Cerebellar nuclear complex (tissue), 1 donor: ENCODE data around the gene GTF2E1.
"Not testable (repeated sequence)": the region's sequence is repeated elsewhere in the genome, so short reads cannot be mapped to it uniquely, and the experiment has no call there.

Experiments used
- DNase-seq, 2 experiments: peaks; one replicate each; lab custom pipeline; 2025; lab: John Stamatoyannopoulos, UW

Gene GTF2E1

DNA sequence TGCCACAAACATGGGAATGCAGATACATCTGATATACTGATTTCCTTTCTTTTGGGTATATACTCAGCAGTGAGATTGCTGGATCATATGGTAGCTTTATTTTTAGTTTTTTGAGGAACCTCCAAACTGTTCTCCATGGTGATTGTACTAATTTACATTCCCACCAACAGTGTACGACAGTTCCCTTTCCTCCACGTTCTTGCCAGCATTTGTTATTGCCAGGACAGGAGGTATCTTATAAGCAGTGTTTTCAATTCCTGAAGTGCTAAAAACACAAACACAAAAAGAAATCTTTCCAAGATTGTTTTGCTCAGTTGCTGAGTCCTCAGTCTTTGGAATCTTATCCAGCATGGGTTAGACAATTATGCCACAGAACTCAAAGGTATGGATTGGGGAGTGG is 13.5 kb downstream of the GTF2E1 start:
- DNase-seq, result no peak

DNA sequence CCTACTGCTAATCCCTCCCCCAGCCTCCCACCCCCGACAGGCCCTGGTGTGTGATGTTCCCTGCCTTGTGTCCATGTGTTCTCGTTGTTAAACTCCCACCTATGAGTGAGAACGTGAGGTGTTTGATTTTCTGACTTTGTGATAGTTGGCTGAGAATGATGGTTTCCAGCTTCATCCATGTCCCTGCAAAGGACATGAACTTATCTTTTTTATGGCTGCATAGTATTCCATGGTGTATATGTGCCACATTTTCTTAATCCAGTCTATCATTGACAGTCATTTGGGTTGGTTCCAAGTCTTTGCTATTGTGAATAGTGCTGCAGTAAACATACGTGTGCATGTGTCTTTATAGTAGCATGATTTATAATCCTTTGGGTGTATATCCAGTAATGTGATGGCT is 16.0 kb downstream of the GTF2E1 start:
- not testable (repeated sequence) for DNase-seq

DNA sequence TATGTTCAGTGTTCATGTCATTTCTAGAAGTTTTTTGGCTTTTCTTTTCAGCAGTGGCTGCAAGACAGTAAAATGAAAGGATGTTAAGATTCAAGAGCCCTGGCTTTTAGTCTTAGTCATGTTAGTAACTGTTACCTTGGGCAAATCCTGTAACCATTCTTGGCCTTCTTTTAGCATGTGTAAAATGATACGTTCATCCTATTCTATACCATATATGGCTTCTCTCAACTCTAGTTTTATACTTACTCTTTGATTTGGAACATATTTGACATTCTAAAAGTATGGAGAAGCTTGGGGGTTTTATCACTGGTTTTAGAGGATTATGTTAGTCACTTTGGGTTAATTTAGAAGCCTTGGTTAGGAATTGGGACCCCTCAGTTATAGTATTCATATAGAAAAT is 20.1 kb downstream of the GTF2E1 start:
- no peak for DNase-seq

DNA sequence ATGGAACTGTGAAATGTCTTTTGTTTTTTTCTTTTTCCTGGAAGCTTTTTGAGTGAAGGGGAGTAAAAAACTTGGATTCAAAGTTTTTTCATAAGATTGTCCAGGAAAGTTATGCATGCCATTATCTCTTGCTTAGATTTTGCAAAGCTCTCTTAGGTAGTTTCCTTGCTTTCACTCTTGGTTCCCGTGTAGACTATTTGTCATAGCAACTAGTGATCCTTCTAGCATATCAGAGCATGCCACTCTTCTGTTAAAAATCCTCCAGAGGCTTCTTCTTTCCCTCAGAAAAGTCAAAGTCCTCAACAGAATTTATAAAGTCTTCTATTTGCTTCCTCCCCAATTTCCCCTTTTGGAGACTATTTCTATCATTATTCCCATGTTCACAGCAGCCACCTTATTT is 21.1 kb downstream of the GTF2E1 start:
- DNase-seq, result no peak

DNA sequence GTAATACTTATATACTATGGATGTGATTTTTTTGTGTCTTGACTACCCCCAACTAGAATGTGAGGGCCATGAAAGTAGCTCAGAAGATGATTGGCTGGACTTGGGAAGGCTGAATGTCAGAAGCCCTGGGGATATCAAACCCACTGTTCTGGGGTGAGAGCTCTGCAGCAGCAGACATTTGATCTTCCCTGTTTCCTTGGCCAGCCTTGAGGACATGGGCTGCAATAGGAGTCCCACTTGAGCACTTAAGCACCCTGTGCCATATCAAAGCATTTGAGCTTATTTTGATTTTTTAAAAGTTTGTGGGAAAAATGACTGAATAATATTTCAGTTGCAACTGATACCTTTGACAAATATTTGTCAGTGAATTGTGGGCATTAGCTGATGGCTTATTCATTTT is 21.7 kb downstream of the GTF2E1 start:
- DNase-seq, result no peak

DNA sequence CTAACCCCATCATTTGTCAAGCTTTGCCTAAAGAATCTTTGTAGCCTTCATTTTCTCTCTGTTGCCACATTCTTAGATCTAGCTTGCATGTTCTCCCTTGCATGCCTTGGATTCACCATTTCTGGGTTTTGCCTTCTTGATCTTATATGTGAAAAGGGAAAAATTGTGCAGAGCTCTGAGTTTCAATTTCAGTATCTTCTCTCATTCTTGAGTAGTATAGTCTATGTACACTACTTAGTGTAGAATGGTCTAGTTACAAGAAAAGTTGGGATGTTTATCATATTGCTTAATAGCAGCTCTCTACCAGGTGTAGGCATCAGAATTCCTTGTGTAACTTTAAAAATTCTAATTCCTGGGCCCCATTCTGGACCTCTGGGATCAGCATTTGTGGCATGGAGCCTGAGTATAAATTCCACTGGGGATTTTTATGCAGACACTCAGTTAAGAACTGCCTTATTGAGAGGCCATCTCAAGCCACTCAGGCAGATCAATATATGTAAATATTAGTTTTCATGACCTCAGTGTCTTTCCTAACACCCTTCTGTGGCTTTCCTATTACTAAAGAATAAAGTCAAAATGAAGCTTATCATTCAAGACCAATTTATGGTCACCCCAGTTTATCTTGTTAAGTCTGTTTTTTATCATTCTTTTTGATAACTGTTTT is 23.4 kb downstream of the GTF2E1 start:
- no peak for DNase-seq

DNA sequence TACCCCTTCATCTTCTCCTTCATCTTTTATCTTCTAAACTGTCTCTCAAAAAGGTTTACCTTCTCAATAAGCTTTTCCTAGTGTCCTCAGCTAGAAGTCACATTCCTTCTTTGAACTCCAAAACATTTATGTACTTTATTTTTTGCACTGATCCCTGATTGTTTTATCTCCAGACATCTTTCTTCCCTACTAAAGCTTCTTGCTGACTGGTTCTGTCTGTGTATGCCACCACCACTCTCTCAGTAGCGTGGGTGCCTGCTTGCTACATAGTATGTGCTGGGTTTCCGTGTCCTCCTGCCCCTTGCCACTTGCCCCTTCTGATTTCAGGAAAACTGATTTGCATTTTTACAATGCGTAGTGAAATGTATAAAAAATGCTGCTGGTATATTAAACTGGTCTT is 24.0 kb downstream of the GTF2E1 start:
- DNase-seq, result no peak

DNA sequence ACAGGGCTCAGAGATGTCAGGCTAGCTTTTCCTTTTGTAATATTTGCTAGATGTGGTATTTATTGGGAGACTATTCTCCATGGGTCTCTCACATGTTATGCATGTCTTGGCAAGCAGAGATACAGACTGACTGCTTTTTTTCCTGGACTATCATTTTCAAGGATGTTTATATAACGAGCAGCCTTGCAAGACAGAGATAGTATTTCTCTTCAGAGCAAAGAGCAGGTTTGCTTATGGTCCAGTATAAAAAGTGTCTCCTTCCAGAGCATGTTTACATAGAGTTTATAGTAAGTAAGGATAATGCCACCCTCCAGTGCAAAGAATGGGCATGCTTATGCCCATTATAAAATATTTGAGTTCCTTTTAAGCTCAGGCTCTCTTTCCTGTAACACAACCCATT is 24.6 kb downstream of the GTF2E1 start:
- DNase-seq, result peak in 1 of 2 experiments; percentile 42

DNA sequence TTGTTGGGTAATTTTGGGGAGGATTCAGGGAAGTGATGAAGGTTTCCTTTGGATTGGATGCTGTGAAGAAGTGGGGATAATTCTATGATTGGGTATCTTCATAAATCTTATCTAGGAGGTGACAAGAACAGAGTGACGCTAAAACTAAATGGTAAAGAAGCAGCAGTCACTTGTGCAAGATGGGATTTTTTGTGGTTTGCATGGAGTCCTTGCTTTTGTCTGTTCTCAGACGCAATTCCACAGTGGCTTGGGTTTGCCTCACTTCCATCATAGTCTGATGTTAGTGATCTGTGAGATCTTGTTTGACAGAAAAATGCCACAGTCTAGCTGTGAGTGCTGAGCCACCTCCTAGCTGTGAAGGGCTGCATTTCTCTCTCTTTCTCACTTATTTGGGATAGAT is 26.9 kb downstream of the GTF2E1 start:
- no peak for DNase-seq

DNA sequence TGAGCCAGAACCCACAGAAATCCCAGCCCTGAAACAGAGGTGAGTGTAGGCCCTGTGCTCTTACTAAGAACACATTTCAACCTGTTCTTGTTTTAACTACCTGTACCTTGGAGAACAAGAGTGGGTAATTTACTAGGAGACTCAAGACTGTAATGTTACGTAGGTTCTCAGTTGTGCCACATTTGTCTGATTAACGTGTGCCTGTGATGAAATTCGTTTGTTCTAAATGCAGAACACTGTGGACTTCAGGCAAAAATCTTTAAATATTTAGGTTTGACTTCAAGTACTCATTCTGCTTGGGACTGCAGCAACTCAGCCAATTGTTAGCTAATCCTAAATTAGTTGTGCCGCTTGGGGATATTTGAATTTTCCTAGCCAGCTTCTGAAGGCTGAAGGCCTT is 28.3 kb downstream of the GTF2E1 start:
- no peak for DNase-seq

DNA sequence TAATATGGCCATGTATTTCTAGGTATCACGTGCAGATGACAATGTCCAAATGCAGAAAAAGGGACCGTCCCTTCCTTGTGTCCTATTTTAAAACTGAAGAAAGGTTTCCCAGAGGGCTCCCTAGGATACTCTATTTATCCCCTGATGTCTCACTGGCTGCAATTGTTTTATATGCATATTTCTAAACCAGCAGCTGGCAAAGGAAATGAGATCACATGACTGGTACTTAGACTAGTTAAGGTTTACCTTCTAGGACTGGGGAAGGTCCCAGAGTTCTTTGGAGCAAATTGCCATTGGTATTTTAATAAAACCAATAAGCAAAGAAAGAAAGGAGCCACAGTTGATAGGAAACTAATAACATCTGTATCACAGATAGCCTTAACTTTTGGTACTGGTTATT is 29.5 kb downstream of the GTF2E1 start:
- DNase-seq, result no peak

DNA sequence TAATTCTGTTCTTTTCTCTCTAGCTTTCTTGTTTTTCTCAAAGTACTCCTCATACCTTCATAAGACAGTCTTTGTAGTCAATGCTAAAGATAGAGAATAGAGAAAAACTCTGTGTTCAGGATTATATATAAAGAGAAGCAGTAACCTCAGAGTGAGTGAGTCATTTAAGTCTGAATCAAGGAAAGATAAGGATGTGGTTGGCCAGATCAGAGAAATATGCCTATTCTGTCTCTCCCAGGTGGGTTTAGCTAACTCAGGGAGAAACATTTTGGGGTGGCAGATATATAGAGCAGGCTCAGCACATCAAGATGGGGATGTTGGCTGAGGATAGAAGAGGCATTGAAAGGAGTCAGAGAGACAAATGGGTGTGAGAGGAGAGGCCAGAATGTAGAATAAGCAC is 31.4 kb downstream of the GTF2E1 start:
- no peak for DNase-seq

DNA sequence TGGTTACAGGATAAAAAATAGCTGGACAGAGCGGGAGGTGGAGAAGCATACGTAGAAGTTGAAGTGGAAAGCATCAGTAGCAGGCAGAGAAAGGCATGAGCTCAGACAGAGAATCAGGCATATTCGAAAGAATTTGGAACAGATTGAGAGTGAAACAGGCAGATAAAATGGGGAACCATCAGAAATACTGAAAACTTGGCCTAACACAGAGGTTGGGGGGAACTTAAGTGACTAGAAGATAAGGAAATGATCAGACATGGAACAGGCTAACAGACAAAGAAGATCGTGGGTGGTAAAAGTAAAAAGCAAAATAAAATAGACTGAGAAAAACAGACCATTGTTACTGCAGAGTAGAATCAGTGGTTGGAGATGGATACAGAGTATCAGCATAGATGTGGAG is 32.9 kb downstream of the GTF2E1 start:
- no peak for DNase-seq

DNA sequence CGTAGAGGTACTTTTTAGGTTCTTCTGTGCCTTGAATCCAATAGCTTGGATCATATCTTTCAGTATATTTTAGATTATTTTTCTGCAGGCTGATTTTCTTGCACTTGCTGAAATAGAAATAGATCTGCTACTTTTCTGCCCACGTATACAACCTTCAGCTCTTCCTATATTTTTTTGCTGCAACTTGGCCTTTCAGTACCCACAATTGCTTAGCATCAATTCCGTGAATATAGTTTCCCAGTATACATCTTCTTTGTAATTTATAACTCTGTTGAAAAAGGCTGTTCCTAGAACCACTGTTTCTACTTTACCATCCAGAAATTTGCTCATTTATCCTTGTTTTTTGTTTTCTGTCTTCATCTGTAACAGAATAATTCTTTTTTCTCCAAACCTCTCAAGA is 36.2 kb downstream of the GTF2E1 start:
- no peak for DNase-seq

DNA sequence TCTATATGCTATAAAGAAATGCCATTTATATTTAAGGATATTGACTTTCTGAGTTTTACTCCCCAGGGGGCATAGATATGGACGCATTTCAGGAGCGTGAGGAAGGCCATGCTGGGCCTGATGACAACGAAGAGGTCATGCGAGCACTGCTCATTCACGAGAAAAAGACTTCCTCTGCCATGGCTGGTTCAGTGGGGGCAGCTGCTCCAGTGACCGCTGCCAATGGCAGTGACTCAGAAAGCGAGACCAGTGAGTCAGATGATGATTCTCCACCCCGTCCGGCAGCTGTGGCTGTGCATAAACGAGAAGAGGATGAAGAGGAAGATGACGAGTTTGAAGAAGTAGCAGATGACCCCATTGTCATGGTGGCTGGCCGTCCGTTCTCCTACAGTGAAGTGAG is 38.4 kb downstream of the GTF2E1 start:
- no peak for DNase-seq

DNA sequence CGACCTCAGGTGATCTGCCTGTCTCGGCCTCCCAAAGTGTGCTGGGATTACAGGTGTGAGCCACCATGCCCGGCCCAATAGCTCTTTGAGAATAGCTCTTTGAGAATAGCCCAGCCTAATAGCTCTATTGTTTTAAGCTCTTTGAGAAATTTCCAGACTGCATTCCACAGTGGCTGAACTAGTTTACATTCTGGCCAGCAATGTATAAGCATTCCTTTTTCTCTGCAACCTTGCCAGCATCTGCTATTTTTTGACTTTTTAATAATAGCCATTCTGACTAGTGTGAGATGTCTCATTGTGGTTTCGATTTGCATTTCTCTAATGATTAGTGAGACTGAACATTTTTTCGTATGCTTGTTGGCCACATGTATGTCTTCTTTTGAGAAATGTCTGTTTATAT is 43.3 kb downstream of the GTF2E1 start:
- not testable (repeated sequence) for DNase-seq

DNA sequence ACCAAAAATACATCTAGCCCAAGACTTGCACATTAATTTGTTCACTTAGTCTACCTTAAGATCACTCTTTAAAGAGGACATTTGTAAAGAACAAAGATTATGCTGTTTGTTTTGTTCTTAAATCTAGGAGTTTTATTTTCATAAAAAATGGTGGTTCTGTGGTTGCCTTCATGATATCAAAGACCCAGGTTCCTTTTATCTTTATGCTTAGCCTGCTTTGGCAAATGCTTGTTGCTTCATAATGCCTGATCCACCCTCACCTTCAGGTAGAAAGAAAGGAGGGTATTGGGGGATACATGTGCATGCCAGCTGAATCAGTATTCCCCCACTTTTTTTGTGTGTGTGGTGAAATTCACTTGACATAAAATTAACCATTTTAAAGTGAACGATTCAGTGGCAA is 48.5 kb downstream of the GTF2E1 start:
- no peak for DNase-seq

DNA sequence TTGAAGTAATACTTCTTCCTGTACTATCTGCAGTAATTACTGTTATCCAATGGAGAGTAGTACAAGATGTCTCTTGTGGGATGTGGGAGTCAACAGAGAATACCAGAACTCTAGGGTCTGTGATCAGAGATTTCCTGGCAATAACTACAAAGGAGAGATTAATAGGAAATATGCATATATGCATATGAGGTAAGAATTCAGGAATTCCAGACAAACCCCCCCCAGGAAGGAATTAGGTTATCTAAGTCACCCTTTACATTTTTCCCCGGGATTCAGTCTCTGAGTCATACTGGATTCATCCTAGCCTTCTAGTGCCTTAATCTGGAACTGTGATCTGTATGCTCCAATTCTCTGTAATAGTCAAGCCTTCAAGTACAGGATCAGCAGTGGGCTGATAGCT is 49.4 kb downstream of the GTF2E1 start:
- no peak for DNase-seq

DNA sequence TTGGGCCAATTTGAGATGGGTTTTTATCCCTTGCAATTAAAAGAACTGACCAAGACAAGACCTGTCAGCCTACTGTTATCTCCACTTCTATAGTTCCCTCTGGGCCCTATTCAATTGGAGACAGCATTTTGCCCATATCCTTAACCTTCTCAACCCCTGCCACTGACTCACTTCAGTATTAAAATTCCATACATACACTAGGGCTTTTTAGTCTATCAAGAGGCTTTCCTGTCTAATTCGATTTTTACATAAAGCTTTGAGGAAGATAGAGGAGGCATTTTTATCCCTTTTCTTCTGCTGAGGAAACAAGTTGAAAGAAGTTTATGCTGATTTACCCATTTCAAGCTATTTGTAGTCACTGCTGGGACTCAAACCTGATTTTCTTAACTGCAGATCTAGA is 51.1 kb downstream of the GTF2E1 start:
- no peak for DNase-seq

DNA sequence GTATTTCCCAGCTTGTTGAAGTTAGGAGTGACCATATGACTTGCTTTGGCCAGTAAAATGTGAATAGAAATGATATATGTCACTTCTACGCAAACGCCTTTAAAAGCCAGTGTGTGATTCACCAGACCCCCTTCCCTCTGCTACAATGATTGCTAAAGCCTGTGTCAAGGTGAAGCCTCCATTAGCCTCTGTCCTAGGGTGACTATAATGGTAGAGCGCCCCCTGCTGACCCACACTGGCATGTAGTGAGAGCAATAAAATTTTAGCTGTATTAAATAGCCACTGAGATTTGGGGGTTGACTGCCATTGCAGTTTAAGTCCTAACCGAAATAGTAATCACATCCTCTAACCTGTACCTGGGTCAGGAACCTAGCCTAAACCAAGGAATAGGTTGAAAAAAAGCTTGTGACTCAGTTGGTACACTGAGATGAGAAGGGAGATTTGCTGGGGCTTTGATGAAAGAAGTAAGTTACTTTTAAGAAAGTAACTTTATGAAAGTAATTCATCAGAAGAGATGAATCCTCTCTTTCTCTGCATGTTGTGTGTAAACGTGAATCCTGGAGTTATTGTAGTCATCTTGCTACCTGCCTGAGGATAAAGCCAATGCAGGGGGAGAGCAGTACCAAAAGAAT is 52.6 kb downstream of the GTF2E1 start:
- DNase-seq, result no peak

DNA sequence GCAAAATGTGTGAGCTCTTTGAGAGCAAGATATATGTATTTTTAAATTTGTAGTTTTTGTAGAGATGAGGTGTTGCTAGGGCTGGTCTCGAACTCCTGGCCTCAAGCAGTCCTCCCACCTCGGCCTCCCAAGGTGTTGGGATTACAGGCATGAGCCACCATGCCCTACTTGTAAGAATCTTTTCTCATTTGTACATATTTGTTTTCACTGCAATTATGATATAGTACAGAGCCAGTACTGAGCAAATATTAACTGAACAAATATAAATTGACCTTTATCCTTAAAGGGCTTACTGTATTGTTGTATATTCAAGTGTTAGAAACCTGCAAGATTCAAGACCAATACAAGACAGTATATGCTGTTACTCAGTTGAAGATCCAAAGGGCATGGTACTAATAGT is 53.4 kb downstream of the GTF2E1 start:
- no peak for DNase-seq

DNA sequence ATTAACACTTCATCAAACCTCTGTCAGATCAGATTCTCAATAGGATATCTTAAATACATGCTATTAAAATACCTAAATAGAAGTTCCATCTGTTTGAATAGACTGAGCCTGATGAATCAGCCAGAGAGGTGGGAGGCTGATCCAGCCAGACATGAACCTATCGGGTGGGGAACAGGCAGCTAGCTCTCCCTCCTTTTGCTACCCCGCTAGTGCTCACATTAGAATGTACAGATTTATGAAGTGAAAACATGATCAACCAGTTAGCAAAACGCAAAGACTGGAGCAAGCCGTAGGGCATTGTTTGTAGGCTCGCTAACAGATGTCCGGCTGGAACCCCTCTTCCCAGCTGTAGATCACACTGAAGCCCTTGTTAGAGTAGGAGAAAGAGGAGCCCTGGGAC is 54.4 kb downstream of the GTF2E1 start:
- no peak for DNase-seq

DNA sequence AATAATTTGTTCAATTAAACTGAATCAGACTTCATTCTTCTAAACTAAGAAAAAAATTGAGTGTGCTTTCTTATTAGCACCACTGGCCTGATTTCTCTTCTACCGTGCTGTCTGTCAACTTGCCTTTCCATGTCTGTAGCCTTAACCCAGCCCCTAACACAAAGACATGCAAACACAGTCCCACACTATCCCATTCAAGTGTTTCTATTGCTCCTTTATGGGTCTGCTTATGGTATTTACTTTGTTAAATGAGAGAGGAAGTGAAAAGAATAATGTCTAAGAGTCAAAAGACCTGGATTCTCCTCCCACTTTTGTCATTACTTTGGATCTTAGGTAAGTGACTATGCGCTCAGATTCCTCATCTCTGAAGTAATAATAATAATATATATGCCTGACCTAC is 55.3 kb downstream of the GTF2E1 start:
- DNase-seq, result no peak

DNA sequence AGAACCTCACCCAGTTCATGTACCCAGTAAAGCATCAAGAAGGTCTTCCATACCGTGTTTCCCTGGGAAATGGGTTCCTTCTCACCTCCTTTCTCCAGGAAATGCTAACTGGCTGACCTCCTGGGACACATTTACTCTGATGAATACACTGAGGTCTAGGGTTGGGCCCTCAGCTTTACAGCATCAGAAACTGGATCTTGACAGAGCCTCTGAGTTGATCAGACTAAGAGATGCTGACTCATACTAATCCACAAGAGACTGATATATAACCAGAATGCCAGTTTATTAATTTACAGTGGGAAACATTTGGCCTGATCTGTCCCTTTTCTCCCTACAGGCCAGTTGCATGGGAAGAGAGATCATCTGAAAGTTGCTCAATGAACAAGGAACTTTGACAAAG is 55.8 kb downstream of the GTF2E1 start:
- DNase-seq, result no peak
